BJ (cell line): ENCODE data around the gene CLDN10. TPM values are rescaled to one million over a fixed set of nuclear protein-coding genes. Genes with fewer than 3 reads are reported as not detected.

Experiments used
- CTCF ChIA-PET: fragments of 350-600 bp; formaldehyde crosslinking; extraction: SDS; loops from one replicate; lab custom pipeline; 2021; ENCODE audit warnings: antibody characterized with exemption, inconsistent platforms; lab: Yijun Ruan, JAX
- POLR2A ChIA-PET: fragments of 300-600 bp; sonication (Branson Sonifier 250); formaldehyde crosslinking; extraction: SDS; loops from one replicate; lab custom pipeline; 2021; ENCODE audit warnings: antibody characterized with exemption; lab: Charles Lee
- DNase-seq: peaks from one replicate; pipeline ENCODE4 v3.0.0-alpha.2; 2011; ENCODE audit warnings: low read depth
- H3K27me3 ChIP-seq: 2 replicates; pipeline ENCODE4 v1.6.0; 2011; ENCODE audit warnings: low read length; ENCODE audit not compliant: control insufficient read depth, insufficient read depth
- H3K36me3 ChIP-seq: 2 replicates; pipeline ENCODE4 v1.5.1; 2011; ENCODE audit warnings: low read length; ENCODE audit not compliant: control insufficient read depth, insufficient read depth
- H3K4me3 ChIP-seq: 2 replicates; pipeline ENCODE4 v1.5.1; 2011; ENCODE audit warnings: low read depth, mild to moderate bottlenecking, control low read depth, low read length
- polyA plus RNA-seq: library from polyadenylated mRNA; depleted of rRNA; stranded (reverse); fragments of >200 nt; gene quantifications from 2 replicates; pipeline ENCODE4 v1.2.3, GENCODE V29; 2011
- TF ChIP-seq, protein P1 (sequence below): IDR thresholded peaks from 2 replicates; pipeline ENCODE4 v1.5.1; 2011; ENCODE audit warnings: low read depth, mild to moderate bottlenecking, control low read depth, inconsistent platforms, low read length, moderate library complexity; ENCODE audit not compliant: insufficient read depth

The CLDN10 gene
- polyA plus RNA-seq, 1 experiment: not detected

GRCh38 chr13:95588721-95589120 lies 36.2 kb downstream of the CLDN10 start:
- Histone ChIP-seq H3K27me3 (no peaks in the 10 kb centered on the region), H3K4me3 (no peak overlapping the region), H3K36me3 (peaks cover 13% of the 10 kb centered on the region)
- ChIA-PET CTCF (no interaction called here), POLR2A (no interaction called here)
- no peak for DNase-seq
- TF ChIP-seq, protein P1, sequence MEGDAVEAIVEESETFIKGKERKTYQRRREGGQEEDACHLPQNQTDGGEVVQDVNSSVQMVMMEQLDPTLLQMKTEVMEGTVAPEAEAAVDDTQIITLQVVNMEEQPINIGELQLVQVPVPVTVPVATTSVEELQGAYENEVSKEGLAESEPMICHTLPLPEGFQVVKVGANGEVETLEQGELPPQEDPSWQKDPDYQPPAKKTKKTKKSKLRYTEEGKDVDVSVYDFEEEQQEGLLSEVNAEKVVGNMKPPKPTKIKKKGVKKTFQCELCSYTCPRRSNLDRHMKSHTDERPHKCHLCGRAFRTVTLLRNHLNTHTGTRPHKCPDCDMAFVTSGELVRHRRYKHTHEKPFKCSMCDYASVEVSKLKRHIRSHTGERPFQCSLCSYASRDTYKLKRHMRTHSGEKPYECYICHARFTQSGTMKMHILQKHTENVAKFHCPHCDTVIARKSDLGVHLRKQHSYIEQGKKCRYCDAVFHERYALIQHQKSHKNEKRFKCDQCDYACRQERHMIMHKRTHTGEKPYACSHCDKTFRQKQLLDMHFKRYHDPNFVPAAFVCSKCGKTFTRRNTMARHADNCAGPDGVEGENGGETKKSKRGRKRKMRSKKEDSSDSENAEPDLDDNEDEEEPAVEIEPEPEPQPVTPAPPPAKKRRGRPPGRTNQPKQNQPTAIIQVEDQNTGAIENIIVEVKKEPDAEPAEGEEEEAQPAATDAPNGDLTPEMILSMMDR: no peak

DNA sequence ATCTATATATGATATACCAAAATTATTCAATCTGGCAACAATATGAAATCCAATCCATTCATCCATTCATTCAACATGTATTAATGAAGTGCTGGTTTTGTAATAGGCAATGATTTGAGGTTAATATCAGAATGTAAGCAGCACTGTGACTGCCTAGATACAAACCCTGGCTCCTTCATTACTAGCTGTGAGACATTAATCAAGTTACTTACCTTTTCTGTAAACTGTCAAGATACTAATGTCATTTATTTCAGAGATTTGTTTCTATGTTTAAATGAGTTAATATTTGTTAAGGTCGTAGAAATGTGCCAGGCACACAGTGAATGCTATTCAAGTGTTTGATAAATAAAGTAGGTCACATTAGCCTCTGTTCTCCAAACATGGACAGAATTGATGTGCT lies 40.9 kb downstream of the CLDN10 start:
- H3K27me3 ChIP-seq: no peaks in the 10 kb centered on the region
- ChIA-PET POLR2A (no interaction called here), CTCF (no interaction called here)
- no peak for DNase-seq
- TF ChIP-seq, protein P1: no peak
- H3K36me3 ChIP-seq: peaks cover 7% of the 10 kb centered on the region
- H3K4me3 ChIP-seq: no peak overlapping the region

DNA sequence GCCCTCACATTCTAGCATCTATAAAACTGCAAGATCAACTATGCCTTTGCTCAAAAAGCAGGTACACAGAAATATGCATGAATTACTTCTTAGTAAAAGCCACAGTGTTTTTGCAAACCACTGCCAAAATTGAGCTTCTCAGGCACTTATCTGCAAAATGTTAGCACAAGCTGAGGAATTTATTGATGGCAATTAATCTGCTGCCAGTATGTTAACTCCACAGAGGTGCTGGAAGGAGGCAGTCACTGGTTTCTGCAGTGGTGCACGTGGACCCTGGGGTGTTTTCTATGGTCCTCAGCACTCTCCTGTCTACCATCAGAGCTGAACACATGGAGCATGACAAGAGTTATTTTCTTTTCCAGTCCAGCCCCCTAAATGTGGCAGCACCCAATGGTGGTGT lies 44.2 kb downstream of the CLDN10 start:
- TF ChIP-seq, protein P1: no peak
- ChIA-PET CTCF (interaction anchor here (1.2 kb wide), 1 partner anchor 237 kb away, joined by 3 read pairs; no protein-coding TSS in a partner anchor), POLR2A (no interaction called here)
- H3K36me3 ChIP-seq: peaks cover 6% of the 10 kb centered on the region
- no peak for DNase-seq
- no peak overlapping the region for H3K4me3 ChIP-seq
- no peaks in the 10 kb centered on the region for H3K27me3 ChIP-seq

DNA sequence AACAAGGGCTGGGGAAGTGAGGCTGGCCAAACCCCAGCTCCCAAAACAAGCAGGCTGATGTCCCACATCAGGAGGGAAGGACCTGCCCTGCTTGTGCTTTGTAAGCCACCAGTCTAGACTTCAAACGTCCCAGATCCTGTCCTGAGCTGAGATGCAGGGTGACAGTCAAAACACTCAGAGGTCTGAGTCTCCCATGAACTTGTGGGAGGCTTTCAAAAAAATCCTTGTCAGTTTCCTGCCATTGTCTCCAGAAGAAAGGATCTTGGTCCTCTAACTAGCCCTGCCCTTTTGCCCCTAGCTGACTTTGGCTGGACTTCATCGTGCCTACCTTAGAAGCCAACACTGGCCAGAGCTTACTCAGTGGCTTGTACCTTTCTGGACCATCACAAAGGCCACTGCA lies 48.7 kb downstream of the CLDN10 start:
- DNase-seq: no peak
- ChIA-PET POLR2A (no interaction called here), CTCF (interaction anchor here (1.2 to 1.5 kb wide), 2 partner anchors 23 to 233 kb away, joined by 3 read pairs; no protein-coding TSS in a partner anchor)
- Histone ChIP-seq H3K36me3 (peaks cover 16% of the 10 kb centered on the region), H3K27me3 (no peaks in the 10 kb centered on the region), H3K4me3 (no peak overlapping the region)
- TF ChIP-seq, protein P1: no peak

GRCh38 chr13:95601906-95602305 lies 49.4 kb downstream of the CLDN10 start:
- H3K4me3 ChIP-seq: no peak overlapping the region
- TF ChIP-seq, protein P1: no peak
- no peak for DNase-seq
- H3K36me3 ChIP-seq: peaks cover 14% of the 10 kb centered on the region
- POLR2A ChIA-PET: no interaction called here
- CTCF ChIA-PET: interaction anchor here (1.2 to 1.5 kb wide), 2 partner anchors 22 to 232 kb away, joined by 3 read pairs; no protein-coding TSS in a partner anchor
- no peaks in the 10 kb centered on the region for H3K27me3 ChIP-seq
